ENCODE measurements around the gene NUTM2F.
"Not testable (repeated sequence)": the region's sequence is repeated elsewhere in the genome, so short reads cannot be mapped to it uniquely, and the experiment has no call there.

NUTM2F gene, protein sequence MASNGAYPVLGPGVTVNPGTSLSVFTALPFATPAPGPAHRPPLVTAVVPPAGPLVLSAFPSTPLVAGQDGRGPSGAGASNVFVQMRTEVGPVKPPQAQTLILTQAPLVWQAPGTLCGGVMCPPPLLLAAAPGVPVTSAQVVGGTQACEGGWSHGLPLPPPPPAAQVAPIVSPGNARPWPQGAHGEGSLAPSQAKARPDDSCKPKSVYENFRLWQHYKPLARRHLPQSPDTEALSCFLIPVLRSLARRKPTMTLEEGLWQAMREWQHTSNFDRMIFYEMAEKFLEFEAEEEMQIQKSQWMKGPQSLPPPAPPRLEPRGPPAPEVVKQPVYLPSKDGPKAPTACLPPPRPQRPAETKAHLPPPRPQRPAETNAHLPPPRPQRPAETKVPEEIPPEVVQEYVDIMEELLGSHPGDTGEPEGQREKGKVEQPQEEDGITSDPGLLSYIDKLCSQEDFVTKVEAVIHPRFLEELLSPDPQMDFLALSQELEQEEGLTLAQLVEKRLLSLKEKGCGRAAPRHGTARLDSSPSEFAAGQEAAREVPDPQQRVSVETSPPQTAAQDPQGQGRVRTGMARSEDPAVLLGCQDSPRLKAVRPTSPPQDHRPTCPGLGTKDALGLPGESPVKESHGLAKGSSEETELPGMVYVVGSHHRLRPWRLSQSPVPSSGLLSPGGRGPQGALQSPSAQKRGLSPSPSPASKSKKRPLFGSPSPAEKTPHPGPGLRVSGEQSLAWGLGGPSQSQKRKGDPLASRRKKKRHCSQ

DNA sequence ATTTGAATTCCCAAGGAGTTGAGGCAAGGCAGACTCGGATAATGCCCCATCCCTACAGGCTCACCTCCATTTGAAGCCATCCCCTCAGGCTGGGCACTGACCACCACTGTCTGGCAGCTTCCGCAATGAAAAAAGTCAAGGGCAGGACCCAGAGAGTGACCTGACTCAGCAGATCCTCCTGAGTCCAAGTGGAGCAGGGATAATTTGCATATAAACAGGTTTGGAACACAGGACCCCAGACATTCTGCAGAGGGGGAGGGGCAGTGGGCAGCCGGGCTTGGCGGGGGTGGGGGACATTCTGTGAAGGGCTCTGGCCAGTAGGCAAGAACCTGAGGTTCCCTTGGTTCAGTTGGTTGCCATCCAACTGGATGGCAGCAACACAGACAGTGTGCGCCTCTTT is at the start of gene NUTM2F:
TSS of gene NUTM2F (minus strand) at position 101 of the 400 bp plus-strand sequence. CDS start at position 80, 21 bp downstream.
- DNase-seq: not testable (repeated sequence)

DNA sequence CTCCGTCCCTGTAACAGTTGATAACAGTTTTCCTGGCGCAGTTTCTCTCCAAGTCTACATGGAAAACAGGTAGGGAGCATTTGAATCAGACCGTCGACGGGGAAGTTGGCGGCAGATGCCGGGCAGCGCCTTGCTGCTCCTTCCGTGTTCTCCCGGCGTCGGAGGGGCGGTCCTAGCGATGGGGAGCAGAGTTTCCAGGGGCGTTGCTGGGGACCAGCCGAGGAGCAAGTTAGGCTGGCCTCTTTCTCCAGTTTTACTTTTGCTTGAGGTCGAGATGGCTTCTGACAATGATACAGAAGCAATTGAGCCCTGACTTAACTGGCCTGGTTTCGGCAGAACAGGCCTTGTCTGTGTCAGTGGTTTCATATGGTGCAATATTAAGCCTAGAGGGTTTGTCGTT is 46.8 kb upstream of the NUTM2F start:
- DNase-seq: not testable (repeated sequence)

DNA sequence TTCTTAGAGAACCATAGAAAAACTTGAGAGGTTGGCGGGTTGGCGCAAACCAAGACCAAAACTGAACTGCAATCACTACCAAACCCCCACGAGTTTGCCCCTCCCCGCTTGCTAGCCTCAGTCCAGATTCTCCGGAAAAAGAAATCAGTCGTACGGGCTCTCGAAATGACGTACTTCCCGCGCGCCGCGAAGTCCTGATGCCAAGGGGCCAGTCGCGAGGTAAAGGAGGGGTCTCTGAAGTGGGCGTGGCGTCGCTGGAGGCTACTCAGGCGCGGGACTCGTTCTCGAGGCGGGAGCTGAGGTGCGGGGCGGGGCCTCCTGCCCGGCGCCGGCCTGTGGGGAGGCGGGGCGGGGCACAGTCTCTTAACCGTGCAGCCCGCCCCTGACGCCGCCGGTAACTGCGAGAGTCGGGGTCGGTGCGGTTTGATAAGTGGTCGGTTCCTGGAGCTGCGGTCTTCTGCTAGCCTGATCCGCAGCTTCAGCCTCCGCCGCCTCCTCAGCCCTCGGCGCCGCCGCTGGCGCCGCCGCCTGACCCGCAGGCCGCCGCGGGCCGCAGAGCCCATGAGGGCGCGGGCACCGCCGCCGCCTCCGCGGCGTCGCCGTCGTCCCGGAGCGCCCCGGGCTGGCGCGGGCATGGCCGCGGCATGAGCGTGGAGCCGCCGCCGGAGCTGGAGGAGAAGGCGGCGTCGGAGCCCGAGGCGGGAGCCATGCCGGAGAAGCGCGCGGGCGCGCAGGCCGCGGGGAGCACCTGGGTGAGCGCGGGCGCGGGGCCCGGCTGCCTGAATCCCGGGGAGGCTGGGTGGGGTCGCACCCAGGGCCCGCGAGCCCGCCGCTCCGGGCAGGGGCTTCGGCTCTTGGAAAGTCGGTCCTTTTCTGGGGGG is 46.0 kb upstream of the NUTM2F start:
- peak; percentile 92 for DNase-seq

DNA sequence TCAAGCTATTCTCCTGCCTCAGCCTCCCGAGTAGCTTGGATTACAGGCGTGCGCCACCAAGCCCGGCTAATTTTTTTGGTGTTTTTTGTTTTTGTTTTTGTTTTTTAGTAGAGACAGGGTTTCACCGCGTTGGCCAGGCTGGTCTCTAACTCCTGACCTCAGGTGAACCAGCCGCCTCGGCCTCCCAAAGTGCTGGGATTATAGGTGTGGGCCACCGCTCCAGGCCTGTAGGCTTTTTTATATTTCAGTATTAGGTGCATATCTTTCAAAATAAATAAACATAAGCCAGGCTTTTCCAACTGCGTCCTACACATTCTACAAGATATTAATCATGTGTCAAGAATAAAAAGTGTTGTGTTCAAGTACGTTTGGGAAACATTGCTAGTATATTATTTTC is 45.3 kb upstream of the NUTM2F start:
- DNase-seq: not testable (repeated sequence)

DNA sequence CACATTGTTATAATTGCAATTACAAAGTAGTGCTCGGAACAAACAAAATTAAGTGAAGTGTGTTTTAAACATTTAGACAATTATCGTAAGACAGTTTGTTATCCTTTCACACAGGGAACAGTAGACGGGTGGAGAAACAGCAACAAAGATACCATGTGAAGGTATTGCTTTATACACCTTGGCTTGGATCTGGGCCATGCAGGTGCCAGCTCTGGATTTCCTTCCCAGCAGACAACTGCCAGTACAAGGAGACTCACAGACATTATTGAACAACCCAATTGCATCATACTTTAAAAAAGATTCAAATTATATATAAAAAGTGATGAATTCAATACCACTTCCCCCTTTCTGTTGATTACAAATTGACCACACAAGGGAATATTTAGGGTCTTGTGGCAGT is 41.8 kb upstream of the NUTM2F start:
- not testable (repeated sequence) for DNase-seq

DNA sequence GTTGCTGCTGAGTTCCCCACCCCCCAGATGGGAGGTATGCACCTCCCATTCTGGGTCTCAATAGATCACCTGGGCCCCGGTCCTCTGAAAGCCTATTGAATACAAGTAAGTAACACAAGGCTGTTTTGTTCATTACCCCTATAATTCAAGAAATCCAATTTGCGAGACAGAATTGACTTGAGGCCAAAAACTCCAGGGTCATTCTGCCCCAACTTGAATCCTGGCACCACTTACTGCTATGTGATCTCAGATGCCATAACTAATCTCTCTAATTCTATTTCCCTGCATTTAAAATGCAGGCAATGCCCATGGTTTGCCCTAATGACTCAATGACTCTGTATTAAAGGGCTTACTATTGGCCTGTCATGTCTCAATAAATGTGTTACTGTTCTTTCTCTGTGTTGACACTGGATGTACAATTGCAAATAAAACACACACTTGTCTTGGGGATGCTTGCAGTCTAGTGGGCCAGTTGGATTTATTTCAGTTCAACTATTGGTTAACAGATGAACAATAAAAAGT is 35.7 kb upstream of the NUTM2F start:
- not testable (repeated sequence) for DNase-seq

DNA sequence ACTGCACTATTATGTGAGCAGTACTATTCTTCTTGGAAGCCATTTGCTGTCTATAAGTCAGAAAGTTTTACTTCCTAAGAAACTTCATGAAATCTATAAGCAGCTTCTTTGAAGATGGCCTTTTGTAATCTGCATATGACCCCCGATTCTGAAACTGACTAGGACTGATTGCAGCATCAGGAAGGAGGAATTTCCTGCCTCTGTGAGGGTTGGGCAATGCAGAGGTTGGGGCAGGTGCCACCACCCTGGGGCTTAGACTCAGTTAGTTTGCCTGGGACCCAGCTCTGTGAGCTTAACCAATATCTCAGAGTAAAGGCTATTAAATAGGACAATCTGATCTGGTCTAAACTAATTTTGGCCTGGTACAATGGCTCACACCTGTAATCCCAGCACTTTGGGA is 28.7 kb upstream of the NUTM2F start:
- not testable (repeated sequence) for DNase-seq

DNA sequence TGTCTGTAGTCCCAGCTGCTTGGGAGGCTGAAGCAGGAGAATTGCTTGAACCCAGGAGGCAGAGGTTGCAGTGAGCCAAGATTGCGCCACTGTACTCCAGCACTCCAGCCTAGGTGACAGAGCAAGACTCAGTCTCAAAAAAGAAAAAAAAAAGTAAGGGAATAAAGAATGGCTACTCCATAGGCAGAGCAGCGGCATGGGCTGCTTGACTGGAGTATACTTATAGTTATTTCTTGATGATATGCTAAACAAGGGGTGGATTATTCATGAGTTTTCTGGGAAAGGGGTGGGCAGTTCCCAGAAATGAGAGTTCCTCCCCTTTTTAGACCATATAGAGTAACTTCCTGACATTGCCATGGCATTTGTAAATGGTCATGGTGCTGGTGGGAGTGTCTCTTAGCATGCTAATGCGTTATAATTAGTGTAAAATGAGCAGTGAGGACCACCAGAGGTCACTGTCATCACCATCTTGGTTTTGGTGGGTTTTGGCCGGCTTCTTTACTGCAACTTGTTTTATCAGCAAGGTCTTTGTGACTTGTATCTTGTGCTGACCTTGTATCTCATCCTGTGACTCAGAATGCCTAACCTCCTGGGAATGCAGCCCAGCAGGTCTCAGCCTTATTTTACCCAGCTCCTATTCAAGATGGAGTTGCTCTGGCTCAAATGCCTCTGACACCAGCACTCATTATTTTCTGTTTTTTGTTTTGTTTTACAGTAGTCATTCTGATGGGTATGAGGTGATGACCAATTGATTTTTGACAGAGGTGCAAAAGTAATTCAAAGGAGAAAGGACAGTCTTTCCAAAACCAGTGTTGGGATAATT is 23.7 kb upstream of the NUTM2F start:
- not testable (repeated sequence) for DNase-seq

DNA sequence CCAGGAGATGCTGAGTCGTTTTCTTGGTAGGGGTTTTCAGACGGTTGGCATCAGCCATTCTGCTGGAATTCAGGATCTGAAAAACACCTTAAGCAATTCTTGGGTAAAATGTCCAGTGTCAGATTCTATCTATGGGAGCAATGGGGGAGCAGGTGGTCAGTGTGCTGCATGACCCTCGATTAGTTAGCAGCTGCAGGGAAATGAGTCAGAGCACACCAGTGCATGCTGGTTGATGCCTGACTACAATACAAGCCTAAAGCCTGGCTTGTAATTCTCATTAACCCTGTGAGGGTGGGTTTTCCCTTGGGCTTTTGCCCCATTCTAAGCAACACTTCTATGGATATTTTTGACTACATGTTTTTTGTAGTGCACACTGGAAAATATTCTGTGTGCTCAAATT is 20.3 kb upstream of the NUTM2F start:
- not testable (repeated sequence) for DNase-seq

DNA sequence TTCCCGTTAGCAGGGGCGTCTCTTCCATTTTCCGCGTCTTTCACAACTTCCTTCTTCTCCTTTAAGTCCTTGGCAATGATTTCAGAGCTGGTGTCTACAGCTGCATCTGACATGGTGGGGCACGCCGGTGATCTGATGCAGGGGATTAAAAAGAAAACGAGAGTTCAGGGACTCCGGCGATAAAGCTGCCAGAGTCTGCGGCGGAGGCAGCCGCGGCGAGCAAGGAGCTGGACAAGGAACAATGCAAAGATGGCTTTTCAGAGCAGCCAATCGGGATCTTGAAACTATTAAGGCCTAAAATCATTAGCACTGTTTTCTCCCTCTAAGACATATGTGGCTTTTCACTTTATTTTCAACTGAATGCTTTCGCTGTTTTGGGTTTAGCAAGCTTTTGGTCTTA is 19.0 kb upstream of the NUTM2F start:
- DNase-seq: not testable (repeated sequence)

DNA sequence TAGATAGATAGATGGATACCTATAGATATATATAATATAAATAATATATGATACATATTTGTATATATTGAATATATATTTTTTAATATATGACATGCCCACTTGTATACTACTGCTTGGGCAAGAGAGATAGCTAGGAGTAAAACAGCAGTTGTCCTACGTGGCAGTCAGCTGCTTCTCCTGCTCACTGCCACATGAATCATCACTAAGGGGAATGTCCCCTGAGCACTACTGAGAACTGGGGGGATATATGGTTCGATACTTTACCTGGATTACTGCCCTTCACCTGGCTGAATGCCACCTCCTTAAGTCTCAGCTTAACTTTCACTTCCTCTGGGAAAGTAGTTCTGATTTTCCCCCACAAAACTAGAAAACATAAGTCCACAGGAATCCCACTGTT is 13.3 kb upstream of the NUTM2F start:
- not testable (repeated sequence) for DNase-seq

DNA sequence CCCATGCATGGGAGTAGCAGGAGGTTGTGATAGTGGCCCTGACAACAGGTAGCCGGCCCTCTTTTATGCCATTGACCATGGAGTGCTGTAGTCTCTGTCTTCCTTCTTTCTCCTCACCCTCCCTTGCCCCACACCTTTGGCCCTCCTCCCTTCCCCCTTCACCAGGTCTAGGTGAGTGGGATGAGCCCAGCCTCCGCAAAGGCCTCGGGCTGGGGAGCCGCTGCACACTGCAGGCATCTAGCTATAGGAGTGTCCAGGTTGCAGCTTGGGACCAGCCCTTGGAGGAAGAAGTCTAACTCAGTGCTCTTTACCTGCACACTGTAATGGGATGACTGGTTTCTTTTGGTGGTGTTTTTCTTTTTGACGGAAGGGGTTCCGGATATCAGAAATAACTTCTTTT is 12.3 kb upstream of the NUTM2F start:
- not testable (repeated sequence) for DNase-seq

DNA sequence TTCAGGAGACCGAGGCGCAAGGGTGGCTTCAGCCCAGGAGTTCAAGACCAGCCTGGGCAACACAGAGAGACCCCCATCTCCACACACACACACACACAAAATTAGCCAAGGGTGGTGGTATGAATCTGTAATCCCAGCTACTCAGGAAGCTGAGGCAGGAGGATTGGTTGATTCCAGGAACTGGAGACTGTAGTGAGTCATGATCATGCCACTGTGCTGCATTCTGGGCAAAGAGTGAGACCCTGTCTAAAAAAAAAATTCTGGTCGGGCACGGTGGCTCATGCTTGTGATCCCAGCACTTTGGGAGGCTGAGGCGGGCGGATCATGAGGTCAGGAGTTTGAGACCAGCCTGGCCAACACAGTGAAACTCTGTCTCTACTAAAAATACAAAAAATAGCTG is 11.2 kb upstream of the NUTM2F start:
- not testable (repeated sequence) for DNase-seq

DNA sequence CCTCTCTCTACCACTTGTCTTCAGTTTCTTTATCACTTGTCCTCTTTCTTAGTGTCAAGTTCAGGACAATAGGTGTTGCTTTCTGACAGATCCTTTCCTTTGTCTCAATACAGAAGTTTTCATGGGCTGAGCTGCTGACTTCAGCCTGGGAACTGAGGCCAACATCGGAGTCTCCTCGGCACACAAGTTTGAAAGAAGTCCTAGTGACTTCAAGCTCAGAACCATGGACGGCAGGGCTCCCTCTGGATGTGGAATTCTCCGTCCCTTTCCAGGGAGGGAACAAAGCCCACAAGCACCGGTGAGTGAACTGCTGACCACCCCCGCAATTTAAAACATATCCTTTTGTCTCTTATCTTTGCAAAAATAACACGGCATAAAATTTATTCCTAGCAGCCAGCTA is 10.3 kb upstream of the NUTM2F start:
- DNase-seq: not testable (repeated sequence)

DNA sequence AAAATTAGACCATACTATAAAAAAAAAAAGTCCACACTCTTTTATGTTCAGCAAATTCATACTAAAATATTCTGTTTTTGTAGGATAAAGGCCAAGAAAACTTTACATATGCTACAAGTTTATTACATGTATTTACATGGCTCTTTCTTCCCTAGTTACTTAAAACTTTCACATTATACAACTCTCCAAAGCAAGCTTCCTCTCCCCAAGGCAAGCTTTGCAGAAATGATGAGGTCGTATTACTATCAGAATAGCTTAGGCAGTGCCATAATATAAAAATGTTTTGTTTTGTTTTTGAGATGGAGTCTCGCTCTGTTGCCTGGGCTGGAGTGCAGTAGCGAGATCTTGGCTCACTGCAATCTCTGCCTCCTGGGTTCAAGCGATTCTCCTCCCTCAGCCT is 8.0 kb upstream of the NUTM2F start:
- not testable (repeated sequence) for DNase-seq

DNA sequence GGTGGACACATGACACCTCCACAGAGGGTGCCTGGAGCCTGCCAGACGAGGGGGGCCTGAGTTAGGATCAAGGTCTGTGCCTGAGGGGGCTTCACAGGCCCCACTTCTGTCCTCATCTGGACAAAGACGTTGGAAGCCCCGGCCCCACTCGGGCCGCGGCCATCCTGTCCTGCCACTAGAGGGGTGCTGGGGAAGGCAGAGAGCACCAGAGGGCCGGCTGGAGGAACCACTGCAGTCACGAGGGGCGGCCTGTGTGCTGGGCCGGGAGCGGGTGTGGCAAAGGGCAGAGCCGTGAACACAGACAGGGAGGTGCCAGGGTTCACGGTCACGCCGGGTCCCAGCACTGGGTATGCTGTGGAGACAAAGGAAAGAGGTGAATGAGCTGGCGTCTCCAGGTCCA is 2.9 kb downstream of the NUTM2F start:
- not testable (repeated sequence) for DNase-seq

DNA sequence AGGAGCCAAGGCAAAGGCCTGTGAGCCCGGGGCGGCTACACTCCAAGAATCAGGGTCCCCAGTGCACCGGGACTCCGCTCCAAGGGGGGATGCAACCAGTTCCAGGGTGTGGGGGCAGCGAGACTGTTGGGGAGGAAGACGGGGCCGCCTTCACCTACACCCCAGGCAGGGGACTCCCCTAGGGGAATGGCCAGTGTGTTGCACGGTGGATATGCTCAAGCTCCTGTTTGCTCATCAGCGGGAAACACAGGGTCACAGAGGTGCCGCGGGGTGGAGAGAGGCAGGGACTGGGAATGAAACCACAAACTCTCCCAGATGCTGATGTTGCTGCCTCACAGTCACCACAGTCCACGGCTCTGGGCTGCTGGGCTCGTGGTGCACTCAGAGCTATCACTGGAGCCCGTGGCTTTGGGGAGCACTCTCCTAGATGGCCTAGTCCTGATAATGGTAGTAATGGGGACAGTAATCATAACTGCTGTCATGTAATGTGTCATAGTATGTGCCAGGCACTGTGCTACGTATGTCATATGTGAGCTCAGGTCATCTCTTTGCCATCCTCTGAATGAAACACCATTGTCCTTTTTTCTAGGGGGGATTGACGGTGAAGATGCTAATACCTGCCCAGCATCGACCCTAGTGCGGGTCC is 5.2 kb downstream of the NUTM2F start:
- not testable (repeated sequence) for DNase-seq

DNA sequence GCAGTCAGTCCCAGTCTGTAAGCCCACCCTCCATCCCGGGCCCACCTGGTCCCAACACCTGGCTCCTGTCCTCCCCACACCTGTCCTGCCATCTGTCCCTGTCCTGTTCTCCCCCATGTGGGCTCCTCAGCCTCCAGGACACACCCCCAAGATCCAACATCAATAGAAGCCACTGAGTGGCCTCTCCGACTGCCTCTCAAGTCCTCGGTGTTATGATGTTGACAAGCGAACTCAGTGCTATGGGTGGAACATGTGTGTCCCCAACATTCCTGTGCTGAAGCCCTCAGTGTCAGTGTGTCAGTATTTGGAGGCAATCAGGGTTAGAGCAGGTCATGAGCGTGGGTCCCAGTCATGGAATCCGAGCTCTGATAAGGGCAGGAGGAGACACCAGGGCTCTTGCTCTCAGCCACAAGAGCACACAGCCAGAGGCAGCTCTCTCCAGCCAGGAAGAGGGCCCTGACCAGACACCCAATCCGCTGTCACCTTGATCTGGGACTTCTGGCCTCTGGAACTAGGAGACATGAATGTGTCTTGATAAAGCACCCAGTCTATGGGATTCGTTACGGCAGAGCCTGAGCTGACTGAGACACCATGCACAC is 6.0 kb downstream of the NUTM2F start:
- not testable (repeated sequence) for DNase-seq

DNA sequence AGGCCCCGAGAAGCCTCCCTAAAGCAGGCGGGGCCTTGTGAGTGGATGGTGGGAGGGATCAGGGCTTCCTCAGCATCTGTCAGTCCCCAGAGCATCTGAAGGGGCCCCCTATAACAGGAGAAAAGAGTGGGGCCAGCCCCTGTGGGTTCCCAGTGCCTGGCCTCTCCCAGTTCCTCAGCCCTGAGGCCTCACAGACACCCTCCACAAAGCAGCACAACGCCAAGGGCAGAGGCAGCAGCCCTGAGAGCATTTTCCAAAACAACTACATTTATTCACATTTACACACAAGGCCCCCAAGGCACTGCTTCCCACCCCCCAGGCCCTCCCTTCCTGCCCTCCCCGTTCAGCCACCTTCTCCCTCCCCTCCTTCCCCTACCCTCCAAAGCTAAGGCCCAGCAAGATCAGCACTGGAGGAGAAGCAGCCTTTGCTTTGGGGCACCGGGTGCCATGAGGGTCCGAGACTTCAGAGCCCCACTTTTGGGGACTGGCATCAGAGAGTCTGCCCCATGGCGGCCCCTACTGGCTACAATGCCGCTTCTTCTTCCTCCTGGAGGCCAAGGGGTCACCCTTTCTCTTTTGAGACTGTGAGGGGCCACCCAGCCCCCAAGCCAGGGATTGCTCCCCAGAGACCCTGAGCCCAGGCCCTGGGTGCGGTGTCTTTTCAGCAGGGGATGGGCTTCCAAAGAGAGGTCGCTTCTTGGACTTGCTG is 10.3 kb downstream of the NUTM2F start:
- DNase-seq: not testable (repeated sequence)

DNA sequence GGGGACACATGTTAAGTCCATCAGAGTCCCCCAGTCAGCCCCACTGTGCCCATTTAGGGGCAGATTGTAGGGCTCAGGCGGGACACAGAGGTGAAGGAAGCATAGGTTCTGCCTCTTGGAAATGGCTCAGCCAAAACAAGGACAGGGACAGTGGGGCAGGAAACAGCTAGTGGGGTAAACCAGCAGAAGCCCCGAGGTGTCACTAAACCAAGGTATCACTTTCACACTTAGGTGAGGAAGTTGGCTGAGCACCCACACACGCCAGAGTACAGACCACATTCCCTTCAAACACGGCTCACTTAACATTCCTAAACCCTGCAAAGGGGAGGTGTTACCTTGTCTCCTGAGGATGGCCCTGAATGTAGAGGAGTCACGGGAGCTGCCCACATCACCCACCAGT is 12.2 kb downstream of the NUTM2F start:
- DNase-seq: not testable (repeated sequence)

Measured in NCI-H1105 (cell line).